H9 (cell line): ENCODE results near the gene C1orf141. TPM values are rescaled to one million over a fixed set of nuclear protein-coding genes. Genes with fewer than 3 reads are reported as not detected.

Experiments used
- DNase-seq: peaks from one replicate; pipeline ENCODE4 v3.0.0-alpha.2; 2017
- H2AFZ ChIP-seq: one replicate; pipeline ENCODE4 v1.6.1; 2013; ENCODE audit warnings: mild to moderate bottlenecking, low read length, control low read depth, moderate library complexity
- H2AK5ac ChIP-seq: 2 replicates; pipeline ENCODE4 v1.6.1; 2013; ENCODE audit warnings: low read length, control low read depth, mixed read lengths; ENCODE audit not compliant: insufficient read length
- H2BK120ac ChIP-seq: one replicate; pipeline ENCODE4 v1.6.1; 2013; ENCODE audit warnings: low read depth, mild to moderate bottlenecking, low read length, control low read depth, inconsistent platforms; ENCODE audit not compliant: poor library complexity, severe bottlenecking
- H2BK12ac ChIP-seq: 2 replicates; pipeline ENCODE4 v1.6.1; 2013; ENCODE audit warnings: low read length, control low read depth, mixed read lengths, low read depth; ENCODE audit not compliant: insufficient read length
- H2BK15ac ChIP-seq: 2 replicates; pipeline ENCODE4 v1.6.1; 2013; ENCODE audit warnings: low read depth, low read length, control low read depth
- H2BK20ac ChIP-seq: one replicate; pipeline ENCODE4 v1.6.1; 2013; ENCODE audit warnings: low read depth, mild to moderate bottlenecking, low read length, control low read depth, inconsistent platforms; ENCODE audit not compliant: poor library complexity, severe bottlenecking
- H2BK5ac ChIP-seq: 2 replicates; pipeline ENCODE4 v1.6.1; 2013; ENCODE audit warnings: low read length, control low read depth, mixed read lengths; ENCODE audit not compliant: insufficient read length
- H3K14ac ChIP-seq: 2 replicates; pipeline ENCODE4 v1.6.1; 2013; ENCODE audit warnings: low read length, control low read depth; ENCODE audit not compliant: insufficient read depth
- H3K18ac ChIP-seq: 2 replicates; pipeline ENCODE4 v1.6.1; 2013; ENCODE audit warnings: low read depth, mild to moderate bottlenecking, mixed read lengths, low read length, control low read depth; ENCODE audit not compliant: insufficient read length
- H3K23ac ChIP-seq: 2 replicates; pipeline ENCODE4 v1.6.1; 2013; ENCODE audit warnings: low read length, control low read depth, mixed read lengths, low read depth; ENCODE audit not compliant: insufficient read length
- H3K23me2 ChIP-seq: 2 replicates; pipeline ENCODE4 v1.6.1; 2013; ENCODE audit warnings: low read depth, mild to moderate bottlenecking, mixed read lengths, low read length, control low read depth; ENCODE audit not compliant: insufficient read length, poor library complexity, severe bottlenecking
- H3K27ac ChIP-seq: 2 replicates; pipeline ENCODE4 v1.5.1; 2013; ENCODE audit warnings: low read length, control low read depth, mixed read lengths, low read depth; ENCODE audit not compliant: insufficient read length
- H3K27me3 ChIP-seq: 2 replicates; pipeline ENCODE4 v1.6.1; 2013; ENCODE audit warnings: low read length, control low read depth, inconsistent platforms; ENCODE audit not compliant: insufficient read depth
- H3K4ac ChIP-seq: 2 replicates; pipeline ENCODE4 v1.6.1; 2013; ENCODE audit warnings: low read depth, mild to moderate bottlenecking, control low read depth, inconsistent platforms, low read length, moderate library complexity
- H3K4me1 ChIP-seq: 2 replicates; pipeline ENCODE4 v1.6.1; 2013; ENCODE audit warnings: low read length, control low read depth, inconsistent platforms; ENCODE audit not compliant: insufficient read depth
- H3K4me2 ChIP-seq: 2 replicates; pipeline ENCODE4 v1.6.1; 2013; ENCODE audit warnings: low read length, control low read depth, mixed read lengths; ENCODE audit not compliant: insufficient read length, insufficient read depth
- H3K56ac ChIP-seq: 2 replicates; pipeline ENCODE4 v1.6.1; 2013; ENCODE audit warnings: low read depth, mild to moderate bottlenecking, mixed read lengths, low read length, control low read depth; ENCODE audit not compliant: insufficient read length
- H3K79me1 ChIP-seq: 2 replicates; pipeline ENCODE4 v1.6.1; 2013; ENCODE audit warnings: low read depth, mild to moderate bottlenecking, moderate library complexity, low read length, control low read depth, inconsistent platforms; ENCODE audit not compliant: insufficient read depth, poor library complexity, severe bottlenecking
- H3K79me2 ChIP-seq: 2 replicates; pipeline ENCODE4 v1.6.1; 2013; ENCODE audit warnings: low read length, control low read depth, inconsistent platforms; ENCODE audit not compliant: insufficient read depth
- H3K9ac ChIP-seq: 2 replicates; pipeline ENCODE4 v1.6.1; 2013; ENCODE audit warnings: low read length, control low read depth, mixed read lengths; ENCODE audit not compliant: insufficient read length; ENCODE audit errors: extremely low read depth
- H3K9me3 ChIP-seq: one replicate; pipeline ENCODE4 v1.6.1; 2013; ENCODE audit warnings: low read depth, low read length, inconsistent platforms; ENCODE audit not compliant: control insufficient read depth
- H3T11ph ChIP-seq: one replicate; pipeline ENCODE4 v1.6.1; 2013; ENCODE audit warnings: mild to moderate bottlenecking, low read length, control low read depth, inconsistent platforms
- H4K20me1 ChIP-seq: one replicate; pipeline ENCODE4 v1.6.1; 2013; ENCODE audit not compliant: control insufficient read depth, insufficient read length, insufficient read depth
- H4K5ac ChIP-seq: 2 replicates; pipeline ENCODE4 v1.6.1; 2013; ENCODE audit warnings: low read depth, mild to moderate bottlenecking, mixed read lengths, low read length, control low read depth; ENCODE audit not compliant: insufficient read length
- H4K8ac ChIP-seq: replicated peaks from 2 replicates; pipeline ENCODE4 v1.6.1; 2013; ENCODE audit warnings: low read length, control low read depth, mixed read lengths, low read depth; ENCODE audit not compliant: insufficient read length
- H4K91ac ChIP-seq: 2 replicates; pipeline ENCODE4 v1.6.1; 2013; ENCODE audit warnings: low read depth, mild to moderate bottlenecking, moderate library complexity, mixed read lengths, low read length, control low read depth; ENCODE audit not compliant: insufficient read length
- H3K27ac Mint-ChIP-seq, 3 experiments: 2 replicates in 2 of 3; 3 replicates in 1 of 3; pipeline ENCODE4 v1.8.0; 2020 to 2021; ENCODE audit warnings: mixed read lengths in 3 of 3, mild to moderate bottlenecking in 1 of 3, moderate library complexity in 1 of 3
- H3K27me3 Mint-ChIP-seq: 2 replicates; pipeline ENCODE4 v1.8.0; 2021; ENCODE audit warnings: low read depth, mild to moderate bottlenecking, moderate library complexity, mixed read lengths
- H3K36me3 Mint-ChIP-seq, 3 experiments: 2 replicates in 2 of 3; 3 replicates in 1 of 3; pipeline ENCODE4 v1.8.0; 2020 to 2021; ENCODE audit warnings: low read depth in 3 of 3, mixed read lengths in 3 of 3; ENCODE audit not compliant: insufficient read depth in 1 of 3
- H3K4me1 Mint-ChIP-seq, 2 experiments: 2 replicates each; pipeline ENCODE4 v1.8.0; 2020; ENCODE audit warnings: mixed read lengths in 2 of 2
- H3K4me3 Mint-ChIP-seq, 2 experiments: 2 replicates in 1 of 2; 3 replicates in 1 of 2; pipeline ENCODE4 v1.8.0; 2020 to 2021; ENCODE audit warnings: mild to moderate bottlenecking in 2 of 2, mixed read lengths in 2 of 2, moderate library complexity in 1 of 2
- H3K9me3 Mint-ChIP-seq, 2 experiments: 2 replicates in 1 of 2; 3 replicates in 1 of 2; pipeline ENCODE4 v1.8.0; 2020; ENCODE audit warnings: mild to moderate bottlenecking in 2 of 2, mixed read lengths in 2 of 2, moderate library complexity in 1 of 2
- WGBS: extraction: QIAGEN DNeasy Blood & Tissue Kit; methylation state at CpG from one replicate; pipeline ENCODE4 v1.1.7; 2013; ENCODE audit warnings: missing lambda C conversion rate, low lambda C conversion rate, mixed read lengths; ENCODE audit not compliant: insufficient read length; ENCODE audit errors: extremely low coverage; 5-methylcytosine and 5-hydroxymethylcytosine counted together
- total RNA-seq: library from RNA; stranded (reverse); gene quantifications from 2 replicates; pipeline ENCODE4 v1.2.1, GENCODE V29; 2021
- TF ChIP-seq, protein P1 (sequence below): fragments of 200-600 bp; sonication (generic); conservative IDR thresholded peaks from 3 replicates; pipeline ENCODE4 v1.8.0; 2021; ENCODE audit warnings: antibody characterized with exemption, mild to moderate bottlenecking

Gene C1orf141
- total RNA-seq, 1 experiment from 2014 or later, result not detected

DNA sequence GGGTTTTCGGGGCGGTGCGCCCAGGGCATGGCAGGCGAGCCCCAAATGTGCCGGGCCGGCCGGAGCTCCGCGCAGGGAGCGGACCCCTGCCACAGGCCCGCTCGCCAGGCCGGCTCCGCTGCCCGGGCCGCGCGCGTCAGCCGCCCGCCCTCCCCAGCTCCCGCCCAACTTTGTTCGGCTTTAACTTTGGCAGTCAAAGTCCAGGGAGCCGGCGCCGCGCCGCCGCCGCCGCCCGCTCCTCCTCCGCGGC is 81.3 kb downstream of the C1orf141 start:
- peak overlapping the region; percentile 81 to 88 for H3K4me3 Mint-ChIP-seq
- H3K79me2 ChIP-seq, result no peaks in the 10 kb centered on the region
- no peaks in the 10 kb centered on the region for H3K9me3 Mint-ChIP-seq
- no peaks in the 10 kb centered on the region for H4K20me1 ChIP-seq
- peak overlapping the region; percentile 79 for H3K9ac ChIP-seq
- H3K4me1 Mint-ChIP-seq, result peaks cover 18 to 20% of the 10 kb centered on the region in 2 experiments
- no peak overlapping the region for H2BK15ac ChIP-seq
- H2BK20ac ChIP-seq, result no peak overlapping the region
- no peak overlapping the region for H2BK12ac ChIP-seq
- H3K36me3 Mint-ChIP-seq, result peaks cover 0 to 2% (median 0%) of the 10 kb centered on the region in 3 experiments; a peak in 3 of 7 replicates
- no peak overlapping the region for H2AFZ ChIP-seq
- peak overlapping the region; percentile 73 for H3K4me2 ChIP-seq
- H3K18ac ChIP-seq, result no peak overlapping the region
- H3K56ac ChIP-seq, result no peak overlapping the region
- H4K8ac ChIP-seq, result no peak overlapping the region
- no peak for DNase-seq
- H3K23ac ChIP-seq, result no peak overlapping the region
- no peak overlapping the region for H2AK5ac ChIP-seq
- H3K4me1 ChIP-seq, result peaks cover 2% of the 10 kb centered on the region; the same call in 1 of the 2 replicates
- no peak overlapping the region for H3K4ac ChIP-seq
- H3K79me1 ChIP-seq, result no peaks in the 10 kb centered on the region
- H3K27ac ChIP-seq, result no peak overlapping the region
- H4K91ac ChIP-seq, result no peak overlapping the region
- no peaks in the 10 kb centered on the region for H3K27me3 ChIP-seq
- H3K14ac ChIP-seq, result peak overlapping the region; percentile 86; the same call in 1 of the 2 replicates
- H4K5ac ChIP-seq, result no peak overlapping the region
- no peak overlapping the region for H2BK5ac ChIP-seq
- H3K27ac Mint-ChIP-seq, result peak overlapping the region in 1 of 3 experiments; percentile 95; a peak in 1 of 7 replicates
- WGBS, result no CpG with 5 or more reads among the region's 34 CpGs
- H3T11ph ChIP-seq, result no peak overlapping the region
- TF ChIP-seq, protein P1, sequence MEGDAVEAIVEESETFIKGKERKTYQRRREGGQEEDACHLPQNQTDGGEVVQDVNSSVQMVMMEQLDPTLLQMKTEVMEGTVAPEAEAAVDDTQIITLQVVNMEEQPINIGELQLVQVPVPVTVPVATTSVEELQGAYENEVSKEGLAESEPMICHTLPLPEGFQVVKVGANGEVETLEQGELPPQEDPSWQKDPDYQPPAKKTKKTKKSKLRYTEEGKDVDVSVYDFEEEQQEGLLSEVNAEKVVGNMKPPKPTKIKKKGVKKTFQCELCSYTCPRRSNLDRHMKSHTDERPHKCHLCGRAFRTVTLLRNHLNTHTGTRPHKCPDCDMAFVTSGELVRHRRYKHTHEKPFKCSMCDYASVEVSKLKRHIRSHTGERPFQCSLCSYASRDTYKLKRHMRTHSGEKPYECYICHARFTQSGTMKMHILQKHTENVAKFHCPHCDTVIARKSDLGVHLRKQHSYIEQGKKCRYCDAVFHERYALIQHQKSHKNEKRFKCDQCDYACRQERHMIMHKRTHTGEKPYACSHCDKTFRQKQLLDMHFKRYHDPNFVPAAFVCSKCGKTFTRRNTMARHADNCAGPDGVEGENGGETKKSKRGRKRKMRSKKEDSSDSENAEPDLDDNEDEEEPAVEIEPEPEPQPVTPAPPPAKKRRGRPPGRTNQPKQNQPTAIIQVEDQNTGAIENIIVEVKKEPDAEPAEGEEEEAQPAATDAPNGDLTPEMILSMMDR, result no peak
- no peaks in the 10 kb centered on the region for H3K9me3 ChIP-seq
- no peak overlapping the region for H2BK120ac ChIP-seq
- no peaks in the 10 kb centered on the region for H3K23me2 ChIP-seq
- H3K27me3 Mint-ChIP-seq, result no peaks in the 10 kb centered on the region; the same call in 1 of the 2 replicates
